ENCODE measurements around the gene FOXP2. TPM values are rescaled to one million over a fixed set of nuclear protein-coding genes. Genes with fewer than 3 reads are reported as not detected.
"Not testable (repeated sequence)": the region's sequence is repeated elsewhere in the genome, so short reads cannot be mapped to it uniquely, and the experiment has no call there.

The FOXP2 gene
- total and polyA plus RNA-seq, 4 experiments from 2014 or later = not detected

DNA sequence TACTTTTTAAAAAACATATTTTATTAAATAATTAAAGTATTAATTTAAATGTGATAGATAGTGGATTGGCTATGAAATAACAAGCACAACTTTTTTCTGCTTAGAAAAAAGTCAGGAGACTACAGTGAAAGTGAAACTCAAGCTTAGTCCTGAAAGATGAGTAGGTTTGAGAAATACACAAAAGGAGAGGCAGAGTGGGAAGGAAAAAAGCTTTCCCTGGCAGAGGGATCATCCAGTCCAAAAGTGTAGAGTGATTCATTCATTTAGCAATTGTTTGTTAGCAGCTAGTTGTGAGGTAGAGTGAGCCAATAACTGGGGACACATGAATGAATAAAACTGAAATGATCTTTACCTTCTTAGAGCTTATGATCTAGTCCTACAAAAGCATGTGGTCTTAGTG is 93.5 kb downstream of the FOXP2 start:
- intact Hi-C loops (cut with micrococcal nuclease) = no loop called here
- no peak overlapping the region for H3K27ac Mint-ChIP-seq
- H3K4me1 Mint-ChIP-seq = no peaks in the 10 kb centered on the region
- POLR2A ChIA-PET (ENCODE audit: partially characterized antibody) = no interaction called here
- no peaks in the 10 kb centered on the region for H3K36me3 Mint-ChIP-seq
- Histone ChIP-seq H3K9me3 (ENCODE audit: control insufficient read depth in 1 of 2, low read length in 2 of 2) (no peaks in the 10 kb centered on the region), H3K27ac (ENCODE audit: low read depth, low read length) (no peak overlapping the region), H3K4me1 (ENCODE audit: insufficient read depth, low read length) (no peaks in the 10 kb centered on the region), H3K4me3 (ENCODE audit: low read length in 2 of 2) (no peak overlapping the region), H3K36me3 (ENCODE audit: insufficient read depth, low read length) (no peaks in the 10 kb centered on the region), H3K27me3 (ENCODE audit: insufficient read depth, low read length) (no peaks in the 10 kb centered on the region)
- no peaks in the 10 kb centered on the region for H3K27me3 Mint-ChIP-seq
- peaks cover 0 to 2% (median 0%) of the 10 kb centered on the region in 8 donors for H3K9me3 Mint-ChIP-seq
- no peak for DNase-seq
- CTCF ChIA-PET (ENCODE audit: partially characterized antibody) = no interaction called here
- H3K4me3 Mint-ChIP-seq = no peak overlapping the region

DNA sequence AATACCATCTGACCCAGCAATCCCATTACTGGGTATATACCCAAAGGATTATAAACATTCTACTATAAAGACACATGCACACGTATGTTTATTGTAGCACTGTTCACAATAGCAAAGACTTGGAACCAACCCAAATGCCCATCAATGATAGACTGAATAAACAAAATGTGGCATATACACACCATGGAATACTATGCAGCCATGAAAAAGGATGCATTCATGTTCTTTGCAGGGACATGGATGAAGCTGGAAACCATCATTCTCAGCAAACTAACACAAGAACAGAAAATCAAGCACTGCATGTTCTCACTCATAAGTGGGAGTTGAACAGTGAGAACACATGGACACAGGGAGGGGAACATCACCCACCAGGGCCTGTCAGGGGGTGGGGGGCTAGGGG is 96.2 kb downstream of the FOXP2 start:
- POLR2A ChIA-PET (ENCODE audit: partially characterized antibody); H3K9me3 Mint-ChIP-seq; CTCF ChIA-PET (ENCODE audit: partially characterized antibody): not testable (repeated sequence)

DNA sequence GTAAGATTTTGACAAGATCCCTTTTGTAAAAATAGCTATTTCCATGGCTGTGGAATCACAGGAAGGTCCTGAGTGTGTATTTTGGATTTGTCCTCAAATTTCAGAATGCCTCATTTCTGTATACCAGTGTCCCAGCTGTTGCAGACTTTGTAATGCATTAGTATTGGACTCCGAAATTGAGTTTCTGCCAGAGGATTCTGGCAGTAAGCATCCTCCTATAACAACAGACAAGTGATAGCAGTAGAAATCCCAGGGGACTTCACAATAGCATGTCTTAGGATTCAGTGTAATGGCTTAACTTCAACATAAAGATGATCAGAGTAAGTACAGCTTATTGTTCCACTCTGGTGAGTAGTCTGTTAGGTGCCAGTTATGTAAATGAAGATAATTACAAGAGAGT is 104.6 kb downstream of the FOXP2 start:
- Histone ChIP-seq H3K36me3 (ENCODE audit: insufficient read depth, low read length) (no peaks in the 10 kb centered on the region), H3K27ac (ENCODE audit: low read depth, low read length) (no peak overlapping the region), H3K27me3 (ENCODE audit: insufficient read depth, low read length) (no peaks in the 10 kb centered on the region), H3K4me3 (ENCODE audit: low read length in 2 of 2) (no peak overlapping the region), H3K4me1 (ENCODE audit: insufficient read depth, low read length) (no peaks in the 10 kb centered on the region), H3K9me3 (ENCODE audit: control insufficient read depth in 1 of 2, low read length in 2 of 2) (no peaks in the 10 kb centered on the region)
- Mint-ChIP-seq H3K4me3 (no peak overlapping the region), H3K27me3 (no peaks in the 10 kb centered on the region), H3K27ac (no peak overlapping the region), H3K4me1 (no peaks in the 10 kb centered on the region), H3K9me3 (peaks cover 0 to 2% (median 0%) of the 10 kb centered on the region in 8 donors), H3K36me3 (no peaks in the 10 kb centered on the region)
- no peak for DNase-seq
- ChIA-PET POLR2A (ENCODE audit: partially characterized antibody) (no interaction called here), CTCF (ENCODE audit: partially characterized antibody) (no interaction called here)
- intact Hi-C loops (cut with micrococcal nuclease) = no loop called here

More for the DNA sequence above, 96.2 kb downstream of the FOXP2 start:
- H3K27ac ChIP-seq (ENCODE audit: low read depth, low read length); H3K36me3 Mint-ChIP-seq; H3K27ac Mint-ChIP-seq; H3K4me1 ChIP-seq (ENCODE audit: insufficient read depth, low read length); H3K9me3 ChIP-seq (ENCODE audit: control insufficient read depth in 1 of 2, low read length in 2 of 2); H3K4me1 Mint-ChIP-seq; intact Hi-C loops (cut with micrococcal nuclease); DNase-seq; H3K4me3 Mint-ChIP-seq; H3K36me3 ChIP-seq (ENCODE audit: insufficient read depth, low read length); H3K27me3 Mint-ChIP-seq; H3K4me3 ChIP-seq (ENCODE audit: low read length in 2 of 2); H3K27me3 ChIP-seq (ENCODE audit: insufficient read depth, low read length): not testable (repeated sequence)

DNA sequence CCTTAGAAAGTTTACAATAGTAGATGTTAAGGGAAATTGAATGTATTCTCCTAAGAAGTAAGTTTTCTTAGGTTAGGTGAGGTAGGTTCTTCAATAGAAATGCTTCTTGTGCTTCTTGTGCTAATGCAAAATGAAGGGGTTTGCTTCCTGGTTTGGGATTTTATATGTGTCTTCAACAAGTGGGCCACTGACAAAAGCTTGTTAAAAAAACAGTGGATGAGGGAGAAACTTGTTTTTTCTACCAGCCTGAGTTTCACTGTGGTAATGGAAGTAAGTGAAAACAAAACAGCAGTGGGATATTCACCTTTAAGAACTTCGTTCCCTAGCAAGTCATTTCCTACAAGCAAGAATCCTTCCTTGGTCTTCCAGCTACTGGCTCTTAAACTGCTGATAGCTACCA is 107.5 kb downstream of the FOXP2 start:
- no peak for DNase-seq
- CTCF ChIA-PET (ENCODE audit: partially characterized antibody) = no interaction called here

DNA sequence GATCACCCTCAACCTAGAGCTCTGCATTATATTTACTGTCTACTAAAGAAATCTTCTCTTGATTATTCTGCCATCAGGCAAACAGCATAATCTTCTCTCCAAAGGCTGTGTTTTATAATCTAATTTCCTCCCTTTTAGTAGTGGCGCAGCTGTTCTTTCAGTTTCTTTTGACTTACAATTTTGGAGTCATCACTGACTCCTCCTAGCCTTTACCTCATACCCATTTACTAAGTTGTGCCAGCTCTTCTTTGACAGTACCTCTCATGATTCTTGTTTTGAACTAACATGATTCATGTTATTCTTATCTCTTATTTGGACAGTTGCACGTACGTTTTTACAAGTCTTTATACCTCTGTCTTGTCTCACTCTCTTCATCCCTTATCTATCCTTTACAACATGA is 113.0 kb downstream of the FOXP2 start:
- ChIA-PET POLR2A (ENCODE audit: partially characterized antibody) (no interaction called here), CTCF (ENCODE audit: partially characterized antibody) (no interaction called here)
- Mint-ChIP-seq H3K27ac (no peak overlapping the region), H3K4me3 (no peak overlapping the region), H3K4me1 (no peaks in the 10 kb centered on the region), H3K9me3 (no peaks in the 10 kb centered on the region), H3K27me3 (peaks cover 0 to 7% of the 10 kb centered on the region in 2 donors), H3K36me3 (no peaks in the 10 kb centered on the region)
- Histone ChIP-seq H3K9me3 (ENCODE audit: control insufficient read depth in 1 of 2, low read length in 2 of 2) (no peaks in the 10 kb centered on the region), H3K27ac (ENCODE audit: low read depth, low read length) (no peak overlapping the region), H3K4me1 (ENCODE audit: insufficient read depth, low read length) (no peaks in the 10 kb centered on the region), H3K27me3 (ENCODE audit: insufficient read depth, low read length) (no peaks in the 10 kb centered on the region), H3K36me3 (ENCODE audit: insufficient read depth, low read length) (no peaks in the 10 kb centered on the region), H3K4me3 (ENCODE audit: low read length in 2 of 2) (no peak overlapping the region)
- intact Hi-C loops (cut with micrococcal nuclease) = no loop called here
- DNase-seq = no peak

More for the DNA sequence above, 107.5 kb downstream of the FOXP2 start:
- no peak overlapping the region for H3K4me3 Mint-ChIP-seq
- peaks cover 0 to 2% of the 10 kb centered on the region in 2 donors for H3K27me3 Mint-ChIP-seq
- Histone ChIP-seq H3K27ac (ENCODE audit: low read depth, low read length) (no peak overlapping the region), H3K9me3 (ENCODE audit: control insufficient read depth in 1 of 2, low read length in 2 of 2) (no peaks in the 10 kb centered on the region), H3K27me3 (ENCODE audit: insufficient read depth, low read length) (no peaks in the 10 kb centered on the region), H3K36me3 (ENCODE audit: insufficient read depth, low read length) (no peaks in the 10 kb centered on the region), H3K4me3 (ENCODE audit: low read length in 2 of 2) (no peak overlapping the region), H3K4me1 (ENCODE audit: insufficient read depth, low read length) (no peaks in the 10 kb centered on the region)
- H3K36me3 Mint-ChIP-seq = no peaks in the 10 kb centered on the region
- H3K27ac Mint-ChIP-seq = no peak overlapping the region
- H3K4me1 Mint-ChIP-seq = no peaks in the 10 kb centered on the region
- POLR2A ChIA-PET (ENCODE audit: partially characterized antibody) = no interaction called here
- H3K9me3 Mint-ChIP-seq = peaks cover 0 to 2% (median 0%) of the 10 kb centered on the region in 8 donors
- intact Hi-C loops (cut with micrococcal nuclease) = no loop called here

DNA sequence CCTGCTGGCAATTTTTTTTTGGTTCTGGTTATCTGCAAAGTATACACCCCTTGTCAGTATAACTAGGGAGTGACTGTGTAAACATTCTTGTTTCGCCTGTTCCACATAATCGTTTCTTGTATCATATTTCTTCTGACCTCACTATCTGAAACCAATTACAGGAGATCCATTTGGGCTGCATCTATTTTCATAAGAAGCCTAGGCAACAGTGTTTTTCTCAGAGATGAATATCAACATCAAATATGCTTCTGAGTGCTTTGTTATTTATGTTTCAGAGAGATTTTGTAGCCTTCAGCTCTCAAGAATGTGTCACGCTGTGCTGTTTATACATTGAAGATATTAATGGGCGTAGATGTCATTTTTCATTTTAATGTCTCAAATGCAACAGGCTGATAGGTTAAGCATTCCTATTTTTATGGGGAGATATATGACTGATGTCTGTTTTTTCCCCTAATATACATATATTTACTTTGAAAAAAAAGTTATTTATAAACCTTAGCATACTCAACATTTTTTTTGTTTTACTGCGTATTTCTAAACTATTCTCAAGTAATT is 115.5 kb downstream of the FOXP2 start:
- intact Hi-C loops (cut with micrococcal nuclease) = no loop called here
- Mint-ChIP-seq H3K9me3 (no peaks in the 10 kb centered on the region), H3K4me3 (no peak overlapping the region), H3K27ac (no peak overlapping the region), H3K27me3 (peaks cover 0 to 7% of the 10 kb centered on the region in 2 donors), H3K4me1 (no peaks in the 10 kb centered on the region), H3K36me3 (no peaks in the 10 kb centered on the region)
- H3K36me3 ChIP-seq (ENCODE audit: insufficient read depth, low read length) = no peaks in the 10 kb centered on the region
- no peak overlapping the region for H3K4me3 ChIP-seq (ENCODE audit: low read length in 2 of 2)
- DNase-seq = no peak
- no peaks in the 10 kb centered on the region for H3K9me3 ChIP-seq (ENCODE audit: control insufficient read depth in 1 of 2, low read length in 2 of 2)
- H3K4me1 ChIP-seq (ENCODE audit: insufficient read depth, low read length) = no peaks in the 10 kb centered on the region
- POLR2A ChIA-PET (ENCODE audit: partially characterized antibody) = no interaction called here
- H3K27ac ChIP-seq (ENCODE audit: low read depth, low read length) = no peak overlapping the region
- CTCF ChIA-PET (ENCODE audit: partially characterized antibody) = no interaction called here
- no peaks in the 10 kb centered on the region for H3K27me3 ChIP-seq (ENCODE audit: insufficient read depth, low read length)

DNA sequence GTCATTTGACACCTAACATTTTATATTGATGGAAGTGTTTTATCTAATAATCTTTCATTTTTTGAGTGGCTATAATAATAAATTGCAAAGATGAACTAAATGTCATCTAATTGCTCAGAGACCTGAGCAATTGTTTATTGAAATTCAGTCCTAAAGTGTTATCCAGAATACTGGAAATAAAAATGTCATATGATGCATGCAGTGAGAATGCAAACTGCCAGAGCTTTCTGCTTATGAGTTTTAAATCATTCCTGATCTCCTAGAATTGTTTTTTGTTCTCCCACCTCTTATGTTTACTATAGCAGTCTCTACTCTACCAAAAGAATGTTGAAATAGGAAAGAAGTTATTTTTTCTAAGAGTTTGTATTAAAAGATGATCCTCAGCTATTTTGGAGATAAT is 116.7 kb downstream of the FOXP2 start:
- no peaks in the 10 kb centered on the region for H3K36me3 Mint-ChIP-seq
- intact Hi-C loops (cut with micrococcal nuclease) = no loop called here
- DNase-seq = no peak

DNA sequence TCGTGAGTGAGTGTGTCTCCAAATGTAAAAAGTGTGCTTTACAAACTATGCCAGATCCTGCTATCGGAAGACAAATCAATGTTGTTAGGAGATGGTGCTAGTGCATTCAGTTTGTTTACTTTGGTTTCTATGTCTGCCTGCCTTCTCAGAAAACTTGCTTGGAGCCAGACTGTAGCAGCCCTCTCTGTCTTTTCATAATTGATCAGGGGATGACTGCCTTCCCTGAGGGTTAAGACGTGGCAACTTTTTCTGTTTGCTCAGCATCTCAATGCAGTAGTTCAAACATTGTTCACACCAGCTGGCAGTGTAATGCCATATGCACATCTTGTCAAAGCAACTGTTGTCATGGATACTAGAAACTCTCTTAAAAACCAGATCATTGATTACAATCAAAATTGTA is 118.5 kb downstream of the FOXP2 start:
- no peak overlapping the region for H3K27ac ChIP-seq (ENCODE audit: low read depth, low read length)
- H3K4me3 Mint-ChIP-seq = no peak overlapping the region
- H3K27me3 Mint-ChIP-seq = peaks cover 1 to 5% of the 10 kb centered on the region in 2 donors
- H3K27me3 ChIP-seq (ENCODE audit: insufficient read depth, low read length) = no peaks in the 10 kb centered on the region
- ChIA-PET CTCF (ENCODE audit: partially characterized antibody) (no interaction called here), POLR2A (ENCODE audit: partially characterized antibody) (no interaction called here)
- H3K4me3 ChIP-seq (ENCODE audit: low read length in 2 of 2) = no peak overlapping the region
- H3K4me1 Mint-ChIP-seq = no peaks in the 10 kb centered on the region
- no peaks in the 10 kb centered on the region for H3K9me3 Mint-ChIP-seq
- H3K9me3 ChIP-seq (ENCODE audit: control insufficient read depth in 1 of 2, low read length in 2 of 2) = no peaks in the 10 kb centered on the region
- intact Hi-C loops (cut with micrococcal nuclease) = no loop called here
- no peak overlapping the region for H3K27ac Mint-ChIP-seq
- no peaks in the 10 kb centered on the region for H3K36me3 ChIP-seq (ENCODE audit: insufficient read depth, low read length)
- no peaks in the 10 kb centered on the region for H3K36me3 Mint-ChIP-seq
- H3K4me1 ChIP-seq (ENCODE audit: insufficient read depth, low read length) = no peaks in the 10 kb centered on the region
- DNase-seq = no peak

More for the DNA sequence above, 116.7 kb downstream of the FOXP2 start:
- no peaks in the 10 kb centered on the region for H3K4me1 ChIP-seq (ENCODE audit: insufficient read depth, low read length)
- H3K27ac Mint-ChIP-seq = no peak overlapping the region
- no peaks in the 10 kb centered on the region for H3K36me3 ChIP-seq (ENCODE audit: insufficient read depth, low read length)
- H3K27ac ChIP-seq (ENCODE audit: low read depth, low read length) = no peak overlapping the region
- H3K9me3 Mint-ChIP-seq = no peaks in the 10 kb centered on the region
- H3K27me3 Mint-ChIP-seq = peaks cover 1 to 5% of the 10 kb centered on the region in 2 donors
- H3K9me3 ChIP-seq (ENCODE audit: control insufficient read depth in 1 of 2, low read length in 2 of 2) = no peaks in the 10 kb centered on the region
- H3K4me1 Mint-ChIP-seq = no peaks in the 10 kb centered on the region
- H3K4me3 Mint-ChIP-seq = no peak overlapping the region
- H3K27me3 ChIP-seq (ENCODE audit: insufficient read depth, low read length) = no peaks in the 10 kb centered on the region
- ChIA-PET POLR2A (ENCODE audit: partially characterized antibody) (no interaction called here), CTCF (ENCODE audit: partially characterized antibody) (no interaction called here)
- no peak overlapping the region for H3K4me3 ChIP-seq (ENCODE audit: low read length in 2 of 2)
